ENCODE results near the gene TBC1D12.

TBC1D12 gene

DNA sequence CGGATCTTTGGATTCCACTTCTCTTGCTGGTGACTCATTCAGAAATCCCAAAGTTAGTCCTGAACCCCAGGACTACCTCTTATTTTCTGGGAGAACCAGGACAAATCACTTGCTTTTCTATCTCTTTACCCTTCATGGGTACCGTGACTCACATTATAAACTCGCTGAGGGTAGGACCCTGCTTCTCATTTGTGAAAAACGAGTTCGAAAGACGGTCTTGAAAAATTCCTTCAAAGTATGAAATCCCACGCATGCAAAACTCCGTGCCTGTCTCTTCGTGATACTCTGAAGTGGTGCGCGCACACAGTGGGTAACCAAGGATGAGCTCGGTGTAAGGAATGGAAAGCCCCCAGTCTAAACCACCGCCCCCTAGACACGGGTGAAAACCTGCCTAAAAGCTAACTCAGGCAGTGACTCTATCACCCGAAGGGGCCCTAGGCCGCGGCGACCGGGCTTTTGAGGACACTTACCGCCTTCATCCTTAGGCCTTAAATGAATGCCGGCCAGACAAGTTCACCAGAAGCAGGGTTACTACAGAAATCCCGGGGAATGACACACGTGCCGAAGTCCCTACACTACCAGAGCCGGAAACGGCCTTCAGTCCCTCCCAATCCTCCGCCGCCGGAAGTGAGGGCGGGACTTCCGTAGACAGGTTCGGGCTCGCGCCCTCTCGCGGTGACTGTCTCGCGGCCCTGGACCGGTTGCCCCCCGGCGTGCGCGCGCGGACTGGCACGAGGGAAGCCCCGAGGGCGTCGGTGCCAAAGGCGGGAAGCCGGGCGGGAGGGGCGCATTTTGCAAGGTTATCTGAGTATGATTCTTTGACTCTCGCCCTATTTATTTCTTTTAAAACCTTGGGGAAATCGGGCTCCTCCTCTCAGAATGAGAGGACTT is 39.7 kb upstream of the TBC1D12 start, which contains the start of gene NOC3L:
TSS of gene NOC3L (minus strand) at position 580 of the 891 bp plus-strand sequence. CDS start at position 479, 101 bp downstream.
- POLR2A ChIA-PET: interaction anchor here (1.0 kb wide), 1 partner anchor 40 kb away, joined by 4 read pairs; the partner anchor contains the start of gene TBC1D12
- CTCF ChIA-PET: interaction anchor here (0.6 to 4.3 kb wide), 27 partner anchors 8 to 455 kb away, joined by 3 to 41 read pairs (median 4); partner anchors contain the start of gene TBC1D12
- TF ChIP-seq, protein P1, sequence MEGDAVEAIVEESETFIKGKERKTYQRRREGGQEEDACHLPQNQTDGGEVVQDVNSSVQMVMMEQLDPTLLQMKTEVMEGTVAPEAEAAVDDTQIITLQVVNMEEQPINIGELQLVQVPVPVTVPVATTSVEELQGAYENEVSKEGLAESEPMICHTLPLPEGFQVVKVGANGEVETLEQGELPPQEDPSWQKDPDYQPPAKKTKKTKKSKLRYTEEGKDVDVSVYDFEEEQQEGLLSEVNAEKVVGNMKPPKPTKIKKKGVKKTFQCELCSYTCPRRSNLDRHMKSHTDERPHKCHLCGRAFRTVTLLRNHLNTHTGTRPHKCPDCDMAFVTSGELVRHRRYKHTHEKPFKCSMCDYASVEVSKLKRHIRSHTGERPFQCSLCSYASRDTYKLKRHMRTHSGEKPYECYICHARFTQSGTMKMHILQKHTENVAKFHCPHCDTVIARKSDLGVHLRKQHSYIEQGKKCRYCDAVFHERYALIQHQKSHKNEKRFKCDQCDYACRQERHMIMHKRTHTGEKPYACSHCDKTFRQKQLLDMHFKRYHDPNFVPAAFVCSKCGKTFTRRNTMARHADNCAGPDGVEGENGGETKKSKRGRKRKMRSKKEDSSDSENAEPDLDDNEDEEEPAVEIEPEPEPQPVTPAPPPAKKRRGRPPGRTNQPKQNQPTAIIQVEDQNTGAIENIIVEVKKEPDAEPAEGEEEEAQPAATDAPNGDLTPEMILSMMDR (IDR thresholded peaks at IDR 0.05; ENCODE audit: insufficient read depth, low read length, missing control alignments): peak; percentile 95
- DNase-seq (ENCODE audit: low read depth, low spot score): peak; percentile 53
- peak within 1 kb of the TSS; percentile 66 for H3K4me3 ChIP-seq (ENCODE audit: low read depth, low read length)

DNA sequence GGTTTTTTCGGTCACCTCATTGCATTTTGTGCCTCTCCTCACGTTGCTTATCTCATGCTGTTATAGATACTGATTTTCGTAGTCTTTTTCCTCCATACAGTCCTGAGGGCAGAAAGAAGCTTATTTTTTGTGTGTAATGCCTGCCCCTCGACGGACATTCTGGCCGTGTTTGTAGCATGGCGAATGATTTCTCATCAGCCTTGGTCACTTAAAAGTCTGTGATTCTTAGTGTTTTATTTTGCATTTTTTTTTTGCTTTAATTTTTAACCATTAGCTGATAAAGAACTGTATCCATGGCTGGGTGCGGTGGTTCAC is 39.1 kb upstream of the TBC1D12 start:
- TF ChIP-seq, protein P1 (IDR thresholded peaks at IDR 0.05; ENCODE audit: insufficient read depth, low read length, missing control alignments): no peak
- peak overlapping the region; percentile 66 for H3K4me3 ChIP-seq (ENCODE audit: low read depth, low read length)
- ChIA-PET POLR2A (no interaction called here), CTCF (interaction anchor here (0.6 to 4.3 kb wide), 21 partner anchors 9 to 850 kb away, joined by 3 to 41 read pairs (median 4); partner anchors contain the start of gene TBC1D12)
- no peak for DNase-seq (ENCODE audit: low read depth, low spot score)

DNA sequence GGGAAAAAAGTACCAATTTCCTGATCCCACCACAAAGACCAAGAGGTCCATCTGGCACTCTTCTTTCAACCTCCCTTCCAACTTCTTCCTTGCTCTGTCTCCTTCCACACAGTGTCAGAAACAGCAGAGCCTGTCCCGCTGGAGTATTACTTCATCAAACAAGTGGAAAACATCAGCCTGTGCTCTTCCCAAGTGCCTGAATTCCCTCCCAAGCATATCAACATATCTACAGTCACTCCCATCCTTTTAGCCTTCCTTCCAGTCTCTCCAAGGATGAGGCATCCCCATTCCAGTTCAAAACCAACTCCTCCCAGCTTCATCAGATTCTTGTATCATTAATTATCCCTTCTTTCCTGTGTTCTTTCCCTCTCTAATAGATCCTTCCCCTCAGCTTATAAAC is 37.9 kb upstream of the TBC1D12 start:
- POLR2A ChIA-PET: no interaction called here
- TF ChIP-seq, protein P1 (IDR thresholded peaks at IDR 0.05; ENCODE audit: insufficient read depth, low read length, missing control alignments): no peak
- H3K4me3 ChIP-seq (ENCODE audit: low read depth, low read length): no peak overlapping the region
- CTCF ChIA-PET: interaction anchor here (1.0 to 3.6 kb wide), 4 partner anchors 9 to 80 kb away, joined by 3 to 26 read pairs (median 6); no protein-coding TSS in a partner anchor
- DNase-seq (ENCODE audit: low read depth, low spot score): no peak

DNA sequence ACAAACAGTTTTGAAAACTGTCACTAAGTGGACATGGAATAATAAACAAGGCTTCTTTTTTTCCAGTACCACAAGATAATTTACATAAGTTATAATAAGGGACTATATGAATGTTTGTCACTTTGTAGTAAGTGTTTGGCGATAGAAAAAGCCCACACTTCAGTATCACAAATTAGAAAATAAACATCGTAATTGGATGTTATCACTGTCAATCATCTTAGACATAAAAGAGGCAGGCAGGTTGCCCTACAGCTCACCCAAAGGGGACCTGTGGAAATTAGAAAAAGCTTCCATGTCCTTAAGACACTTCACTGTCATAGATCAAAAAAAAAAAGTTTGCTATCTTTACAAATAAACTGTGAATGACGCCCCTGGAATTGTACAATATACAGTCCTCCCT is 36.0 kb upstream of the TBC1D12 start:
- DNase-seq (ENCODE audit: low read depth, low spot score): no peak
- CTCF ChIA-PET: interaction anchor here (0.9 to 2.0 kb wide), 3 partner anchors 58 to 78 kb away, joined by 3 to 8 read pairs (median 3); no protein-coding TSS in a partner anchor
- TF ChIP-seq, protein P1 (IDR thresholded peaks at IDR 0.05; ENCODE audit: insufficient read depth, low read length, missing control alignments): no peak
- no peak overlapping the region for H3K4me3 ChIP-seq (ENCODE audit: low read depth, low read length)
- POLR2A ChIA-PET: no interaction called here

DNA sequence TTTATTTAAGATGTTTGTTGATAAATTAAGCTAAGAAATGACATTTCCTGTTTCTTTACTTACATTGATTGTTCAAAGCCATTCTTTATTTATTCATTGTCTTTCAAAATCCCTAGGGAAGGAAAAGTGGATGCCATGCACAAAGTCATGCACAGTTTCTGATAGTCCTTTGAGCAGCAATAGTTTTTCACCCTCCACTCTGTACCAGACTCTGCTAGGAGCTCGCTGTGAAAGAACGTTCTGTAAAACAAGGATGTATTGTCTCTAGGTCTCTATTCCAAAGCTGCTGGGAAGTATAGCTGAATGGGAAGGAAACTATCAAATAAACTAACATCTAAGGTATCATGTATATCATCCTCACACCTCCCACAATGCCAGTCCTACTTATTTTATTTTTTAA is 31.8 kb upstream of the TBC1D12 start:
- TF ChIP-seq, protein P1 (IDR thresholded peaks at IDR 0.05; ENCODE audit: insufficient read depth, low read length, missing control alignments): no peak
- H3K4me3 ChIP-seq (ENCODE audit: low read depth, low read length): no peak overlapping the region
- ChIA-PET CTCF (interaction anchor here (1.0 to 3.5 kb wide), 4 partner anchors 8 to 73 kb away, joined by 3 to 18 read pairs (median 3); partner anchors contain the start of gene NOC3L), POLR2A (no interaction called here)
- no peak for DNase-seq (ENCODE audit: low read depth, low spot score)

DNA sequence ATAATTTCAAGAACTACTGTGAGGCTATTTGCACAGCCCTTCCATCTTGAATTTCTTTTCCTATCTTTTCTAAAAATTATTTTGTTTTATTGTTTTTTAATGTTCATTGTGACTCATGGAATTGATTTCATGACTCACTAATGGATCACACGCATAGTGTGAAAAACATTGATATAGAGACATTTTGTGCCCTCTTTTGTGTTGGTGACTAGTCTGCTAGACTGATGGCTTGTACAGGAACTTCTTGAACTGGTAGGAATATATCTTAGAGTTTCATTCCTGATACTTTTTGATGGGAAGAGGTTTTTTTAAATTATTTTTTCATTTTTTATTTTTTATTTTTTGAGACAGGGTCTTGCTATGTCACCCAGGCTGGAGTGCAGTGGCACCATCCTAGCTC is 27.0 kb upstream of the TBC1D12 start:
- TF ChIP-seq, protein P1 (IDR thresholded peaks at IDR 0.05; ENCODE audit: insufficient read depth, low read length, missing control alignments): no peak
- CTCF ChIA-PET: no interaction called here
- DNase-seq (ENCODE audit: low read depth, low spot score): no peak
- no peak overlapping the region for H3K4me3 ChIP-seq (ENCODE audit: low read depth, low read length)
- POLR2A ChIA-PET: no interaction called here
